HEK293 (cell line): ENCODE results near the gene C1orf21.

Source experiments
- CTCF ChIA-PET: fragments of 350-600 bp; formaldehyde crosslinking; extraction: SDS; loops from one replicate; lab custom pipeline; 2021; ENCODE audit warnings: antibody characterized with exemption; lab: Yijun Ruan, JAX
- POLR2A ChIA-PET: fragments of 300-600 bp; formaldehyde crosslinking; extraction: SDS; loops from one replicate; lab custom pipeline; 2020; ENCODE audit warnings: antibody characterized with exemption, inconsistent platforms; lab: Yijun Ruan, JAX
- H3K27ac ChIP-seq: fragments of 200-500 bp; sonication (Bioruptor generic); 2 replicates; pipeline ENCODE4 v1.5.1; 2014; ENCODE audit warnings: low read depth, low read length, control low read depth, inconsistent platforms; ENCODE audit errors: extremely low read depth
- H3K36me3 ChIP-seq, 2 experiments: fragments of 200-500 bp in 1 of 2; sonication (Bioruptor generic) in 1 of 2; 1 replicate in 1 of 2; 2 replicates in 1 of 2; pipeline ENCODE4 v1.5.1; 2014 to 2017; ENCODE audit warnings: inconsistent platforms in 2 of 2, low read length in 2 of 2; ENCODE audit not compliant: control insufficient read depth in 2 of 2, insufficient read depth in 1 of 2
- H3K4me1 ChIP-seq: fragments of 200-500 bp; sonication (Bioruptor generic); 2 replicates; pipeline ENCODE4 v1.5.1; 2014; ENCODE audit warnings: mild to moderate bottlenecking, low read length, inconsistent platforms; ENCODE audit not compliant: control insufficient read depth, insufficient read depth
- H3K4me3 ChIP-seq: 2 replicates; pipeline ENCODE4 v1.5.1; 2011; ENCODE audit warnings: low read depth, mild to moderate bottlenecking, control low read depth, low read length, moderate library complexity
- H3K9me3 ChIP-seq: fragments of 200-500 bp; sonication (Bioruptor generic); 2 replicates; pipeline ENCODE4 v1.5.1; 2014; ENCODE audit warnings: low read depth, low read length, inconsistent platforms; ENCODE audit not compliant: control insufficient read depth, insufficient read depth
- FEZF1 ChIP-seq: fragments of 450-650 bp; formaldehyde crosslinking; IDR thresholded peaks from 2 replicates; pipeline ENCODE4 v1.5.1; 2016; ENCODE audit warnings: missing biosample characterization, missing genetic modification characterization
- KLF17 ChIP-seq: fragments of 450-650 bp; formaldehyde crosslinking; IDR thresholded peaks from 2 replicates; pipeline ENCODE4 v1.5.1; 2016; ENCODE audit warnings: missing biosample characterization, missing genetic modification characterization
- KLF9 ChIP-seq: fragments of 450-650 bp; formaldehyde crosslinking; IDR thresholded peaks from 2 replicates; pipeline ENCODE4 v1.5.1; 2016; ENCODE audit warnings: missing biosample characterization, missing genetic modification characterization, low read depth
- REPIN1 ChIP-seq: fragments of 450-650 bp; formaldehyde crosslinking; IDR thresholded peaks from 2 replicates; pipeline ENCODE4 v1.5.1; 2017; ENCODE audit warnings: missing biosample characterization, missing genetic modification characterization, low read depth
- ZBTB17 ChIP-seq: fragments of 450-650 bp; formaldehyde crosslinking; IDR thresholded peaks from 2 replicates; pipeline ENCODE4 v1.5.1; 2016; ENCODE audit warnings: missing biosample characterization, missing genetic modification characterization
- ZNF140 ChIP-seq: fragments of 450-650 bp; formaldehyde crosslinking; IDR thresholded peaks from 2 replicates; pipeline ENCODE4 v1.5.1; 2016; ENCODE audit warnings: missing biosample characterization, missing genetic modification characterization
- ZNF19 ChIP-seq: fragments of 450-650 bp; formaldehyde crosslinking; IDR thresholded peaks from 2 replicates; pipeline ENCODE4; 2016; ENCODE audit warnings: missing biosample characterization, missing genetic modification characterization, low read depth
- ZNF266 ChIP-seq: fragments of 450-650 bp; formaldehyde crosslinking; IDR thresholded peaks from 2 replicates; pipeline ENCODE4 v1.5.1; 2016; ENCODE audit warnings: missing biosample characterization, missing genetic modification characterization, low read depth
- ZNF341 ChIP-seq: fragments of 450-650 bp; formaldehyde crosslinking; IDR thresholded peaks from 2 replicates; pipeline ENCODE4; 2016; ENCODE audit warnings: low read depth, missing biosample characterization, missing genetic modification characterization
- ZNF48 ChIP-seq: fragments of 450-650 bp; formaldehyde crosslinking; IDR thresholded peaks from 2 replicates; pipeline ENCODE4 v1.5.1; 2016; ENCODE audit warnings: missing biosample characterization, missing genetic modification characterization
- ZNF610 ChIP-seq: fragments of 450-650 bp; formaldehyde crosslinking; IDR thresholded peaks from 2 replicates; pipeline ENCODE4 v1.5.1; 2016; ENCODE audit warnings: missing biosample characterization, missing genetic modification characterization, borderline replicate concordance
- ZNF621 ChIP-seq: fragments of 450-650 bp; formaldehyde crosslinking; IDR thresholded peaks from 2 replicates; pipeline ENCODE4 v1.5.1; 2017; ENCODE audit warnings: missing biosample characterization, missing genetic modification characterization
- ZNF629 ChIP-seq: fragments of 450-650 bp; formaldehyde crosslinking; IDR thresholded peaks from 2 replicates; pipeline ENCODE4 v1.5.1; 2017; ENCODE audit warnings: missing biosample characterization, missing genetic modification characterization
- ZSCAN16 ChIP-seq: fragments of 450-650 bp; formaldehyde crosslinking; IDR thresholded peaks from 2 replicates; pipeline ENCODE4 v1.5.1; 2016; ENCODE audit warnings: missing biosample characterization, missing genetic modification characterization
- TF ChIP-seq, protein P1 (sequence below): fragments of 450-650 bp; formaldehyde crosslinking; IDR thresholded peaks from 2 replicates; pipeline ENCODE4 v1.5.1; 2016; ENCODE audit warnings: missing biosample characterization, missing genetic modification characterization
- TF ChIP-seq, protein P2 (sequence below): fragments of 450-650 bp; formaldehyde crosslinking; IDR thresholded peaks from 2 replicates; pipeline ENCODE4 v1.5.1; 2017; ENCODE audit warnings: missing biosample characterization, mild to moderate bottlenecking, missing genetic modification characterization, moderate library complexity
- TF ChIP-seq, protein P3 (sequence below): fragments of 450-650 bp; formaldehyde crosslinking; IDR thresholded peaks from 2 replicates; pipeline ENCODE4 v1.5.0; 2017; ENCODE audit warnings: missing biosample characterization, missing genetic modification characterization, borderline replicate concordance

C1orf21 gene

GRCh38 chr1:184660462-184661191 is 273.8 kb downstream of the C1orf21 start:
- ChIA-PET POLR2A (no interaction called here), CTCF (interaction anchor here (0.7 to 1.6 kb wide), 4 partner anchors 31 to 1005 kb away, joined by 3 to 8 read pairs (median 4); no protein-coding TSS in a partner anchor)
- TF ChIP-seq ZNF341 (peak; percentile 55; the same call in 1 of the 2 replicates), ZNF610 (tag by site-specific recombination) (no peak)
- TF ChIP-seq, protein P1, sequence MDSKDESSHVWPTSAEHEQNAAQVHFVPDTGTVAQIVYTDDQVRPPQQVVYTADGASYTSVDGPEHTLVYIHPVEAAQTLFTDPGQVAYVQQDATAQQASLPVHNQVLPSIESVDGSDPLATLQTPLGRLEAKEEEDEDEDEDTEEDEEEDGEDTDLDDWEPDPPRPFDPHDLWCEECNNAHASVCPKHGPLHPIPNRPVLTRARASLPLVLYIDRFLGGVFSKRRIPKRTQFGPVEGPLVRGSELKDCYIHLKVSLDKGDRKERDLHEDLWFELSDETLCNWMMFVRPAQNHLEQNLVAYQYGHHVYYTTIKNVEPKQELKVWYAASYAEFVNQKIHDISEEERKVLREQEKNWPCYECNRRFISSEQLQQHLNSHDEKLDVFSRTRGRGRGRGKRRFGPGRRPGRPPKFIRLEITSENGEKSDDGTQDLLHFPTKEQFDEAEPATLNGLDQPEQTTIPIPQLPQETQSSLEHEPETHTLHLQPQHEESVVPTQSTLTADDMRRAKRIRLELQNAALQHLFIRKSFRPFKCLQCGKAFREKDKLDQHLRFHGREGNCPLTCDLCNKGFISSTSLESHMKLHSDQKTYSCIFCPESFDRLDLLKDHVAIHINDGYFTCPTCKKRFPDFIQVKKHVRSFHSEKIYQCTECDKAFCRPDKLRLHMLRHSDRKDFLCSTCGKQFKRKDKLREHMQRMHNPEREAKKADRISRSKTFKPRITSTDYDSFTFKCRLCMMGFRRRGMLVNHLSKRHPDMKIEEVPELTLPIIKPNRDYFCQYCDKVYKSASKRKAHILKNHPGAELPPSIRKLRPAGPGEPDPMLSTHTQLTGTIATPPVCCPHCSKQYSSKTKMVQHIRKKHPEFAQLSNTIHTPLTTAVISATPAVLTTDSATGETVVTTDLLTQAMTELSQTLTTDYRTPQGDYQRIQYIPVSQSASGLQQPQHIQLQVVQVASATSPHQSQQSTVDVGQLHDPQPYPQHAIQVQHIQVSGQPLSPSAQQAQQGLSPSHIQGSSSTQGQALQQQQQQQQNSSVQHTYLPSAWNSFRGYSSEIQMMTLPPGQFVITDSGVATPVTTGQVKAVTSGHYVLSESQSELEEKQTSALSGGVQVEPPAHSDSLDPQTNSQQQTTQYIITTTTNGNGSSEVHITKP: peak; percentile 80
- no peaks in the 10 kb centered on the region for H3K36me3 ChIP-seq
- no peak overlapping the region for H3K27ac ChIP-seq
- no peaks in the 10 kb centered on the region for H3K9me3 ChIP-seq
- no peak overlapping the region for H3K4me3 ChIP-seq
- H3K4me1 ChIP-seq: no peaks in the 10 kb centered on the region

- CTCF ChIA-PET: interaction anchor here (0.7 to 1.4 kb wide), 3 partner anchors 16 to 586 kb away, joined by 3 to 5 read pairs (median 3); no protein-coding TSS in a partner anchor
- POLR2A ChIA-PET: no interaction called here
Measured at GRCh38 chr1:184661801-184662200, 275.0 kb downstream of the C1orf21 start.

More at GRCh38 chr1:184661801-184662200, 275.0 kb downstream of the C1orf21 start:
- Histone ChIP-seq H3K4me3 (no peak overlapping the region), H3K27ac (no peak overlapping the region), H3K4me1 (no peaks in the 10 kb centered on the region), H3K36me3 (no peaks in the 10 kb centered on the region), H3K9me3 (no peaks in the 10 kb centered on the region)
- TF ChIP-seq, protein P2, sequence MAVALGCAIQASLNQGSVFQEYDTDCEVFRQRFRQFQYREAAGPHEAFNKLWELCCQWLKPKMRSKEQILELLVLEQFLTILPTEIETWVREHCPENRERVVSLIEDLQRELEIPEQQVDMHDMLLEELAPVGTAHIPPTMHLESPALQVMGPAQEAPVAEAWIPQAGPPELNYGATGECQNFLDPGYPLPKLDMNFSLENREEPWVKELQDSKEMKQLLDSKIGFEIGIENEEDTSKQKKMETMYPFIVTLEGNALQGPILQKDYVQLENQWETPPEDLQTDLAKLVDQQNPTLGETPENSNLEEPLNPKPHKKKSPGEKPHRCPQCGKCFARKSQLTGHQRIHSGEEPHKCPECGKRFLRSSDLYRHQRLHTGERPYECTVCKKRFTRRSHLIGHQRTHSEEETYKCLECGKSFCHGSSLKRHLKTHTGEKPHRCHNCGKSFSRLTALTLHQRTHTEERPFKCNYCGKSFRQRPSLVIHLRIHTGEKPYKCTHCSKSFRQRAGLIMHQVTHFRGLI: no peak
- TF ChIP-seq ZNF629 (tag by site-specific recombination) (no peak), ZNF266 (tag by site-specific recombination) (no peak), ZSCAN16 (tag by site-specific recombination) (no peak), ZBTB17 (tag by site-specific recombination) (no peak), KLF9 (tag by site-specific recombination) (no peak), ZNF19 (tag by site-specific recombination) (no peak), REPIN1 (tag by site-specific recombination) (no peak), FEZF1 (no peak), ZNF621 (tag by site-specific recombination) (no peak), KLF17 (tag by site-specific recombination) (no peak), ZNF48 (tag by site-specific recombination) (no peak), ZNF140 (tag by site-specific recombination) (no peak)
- TF ChIP-seq, protein P3, sequence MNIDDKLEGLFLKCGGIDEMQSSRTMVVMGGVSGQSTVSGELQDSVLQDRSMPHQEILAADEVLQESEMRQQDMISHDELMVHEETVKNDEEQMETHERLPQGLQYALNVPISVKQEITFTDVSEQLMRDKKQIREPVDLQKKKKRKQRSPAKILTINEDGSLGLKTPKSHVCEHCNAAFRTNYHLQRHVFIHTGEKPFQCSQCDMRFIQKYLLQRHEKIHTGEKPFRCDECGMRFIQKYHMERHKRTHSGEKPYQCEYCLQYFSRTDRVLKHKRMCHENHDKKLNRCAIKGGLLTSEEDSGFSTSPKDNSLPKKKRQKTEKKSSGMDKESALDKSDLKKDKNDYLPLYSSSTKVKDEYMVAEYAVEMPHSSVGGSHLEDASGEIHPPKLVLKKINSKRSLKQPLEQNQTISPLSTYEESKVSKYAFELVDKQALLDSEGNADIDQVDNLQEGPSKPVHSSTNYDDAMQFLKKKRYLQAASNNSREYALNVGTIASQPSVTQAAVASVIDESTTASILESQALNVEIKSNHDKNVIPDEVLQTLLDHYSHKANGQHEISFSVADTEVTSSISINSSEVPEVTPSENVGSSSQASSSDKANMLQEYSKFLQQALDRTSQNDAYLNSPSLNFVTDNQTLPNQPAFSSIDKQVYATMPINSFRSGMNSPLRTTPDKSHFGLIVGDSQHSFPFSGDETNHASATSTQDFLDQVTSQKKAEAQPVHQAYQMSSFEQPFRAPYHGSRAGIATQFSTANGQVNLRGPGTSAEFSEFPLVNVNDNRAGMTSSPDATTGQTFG (tag by site-specific recombination): no peak
